ENCODE data around the gene SBNO2.
"Not testable (repeated sequence)": the region's sequence is repeated elsewhere in the genome, so short reads cannot be mapped to it uniquely, and the experiment has no call there.

SBNO2 gene

GRCh38 chr19:1214299-1214861, 40.3 kb upstream of the SBNO2 start:
- no peak for DNase-seq (ENCODE audit: low spot score)
- no peak for TF ChIP-seq CTCF (IDR thresholded peaks at IDR 0.05)
- peak overlapping the region; percentile 82 to 93 for H3K27ac ChIP-seq
- H3K4me3 ChIP-seq = peak overlapping the region; percentile 37

GRCh38 chr19:1213391-1214286, 39.6 kb upstream of the SBNO2 start:
- peak; percentile 86 for DNase-seq (ENCODE audit: low spot score)
- Histone ChIP-seq H3K27ac (peak overlapping the region; percentile 82 to 93), H3K4me3 (peak overlapping the region; percentile 37)
- TF ChIP-seq CTCF (IDR thresholded peaks at IDR 0.05) = no peak

- Histone ChIP-seq H3K27ac (no peak overlapping the region), H3K4me3 (no peak overlapping the region)
- no peak for TF ChIP-seq CTCF (IDR thresholded peaks at IDR 0.05)
- DNase-seq (ENCODE audit: low spot score) = peak; percentile 70
Measured at GRCh38 chr19:1211494-1212234, 37.6 kb upstream of the SBNO2 start.

GRCh38 chr19:1210227-1210538, 36.1 kb upstream of the SBNO2 start:
- no peak for DNase-seq (ENCODE audit: low spot score)
- TF ChIP-seq CTCF (IDR thresholded peaks at IDR 0.05) = no peak
- H3K27ac ChIP-seq = no peak overlapping the region

GRCh38 chr19:1208830-1209229, 34.8 kb upstream of the SBNO2 start:
- not testable (repeated sequence) for DNase-seq (ENCODE audit: low spot score)
- Histone ChIP-seq H3K4me3 (peak overlapping the region; percentile 21), H3K27ac (peak overlapping the region in 1 of 2 donors; percentile 51)

More at GRCh38 chr19:1210227-1210538, 36.1 kb upstream of the SBNO2 start:
- no peak overlapping the region for H3K4me3 ChIP-seq

GRCh38 chr19:1206864-1207450, 32.9 kb upstream of the SBNO2 start:
- DNase-seq (ENCODE audit: low spot score) = no peak
- TF ChIP-seq CTCF (IDR thresholded peaks at IDR 0.05) = no peak
- Histone ChIP-seq H3K27ac (peak overlapping the region; percentile 88 to 91), H3K4me3 (peak overlapping the region; percentile 82)
